Gastroesophageal sphincter (tissue), 4 donors: Measurements from ENCODE around the gene CDC42EP3. TPM values are rescaled to one million over a fixed set of nuclear protein-coding genes. Genes with fewer than 3 reads are reported as not detected.

Source experiments
- ATAC-seq: fragments of 150-250 bp; one replicate; pipeline ENCODE4 v1.9.1; 2016; ENCODE audit warnings: mild to moderate bottlenecking, moderate library complexity
- H3K27ac ChIP-seq, 4 donors: fragments of 200-600 bp; sonication (generic) in 3 of 4; 1 replicate in 3 of 4; 2 replicates in 1 of 4; pipeline ENCODE4 v1.5.1; 2016 to 2019
- H3K27me3 ChIP-seq: fragments of 200-600 bp; sonication (generic); one replicate; pipeline ENCODE4 v1.5.1; 2019
- H3K36me3 ChIP-seq, 2 donors: fragments of 200-600 bp; sonication (generic); one replicate each; pipeline ENCODE4 v1.5.1; 2019; ENCODE audit warnings: control low read depth in 1 of 2
- H3K4me1 ChIP-seq, 3 donors: fragments of 200-600 bp; sonication (generic); 1 replicate in 2 of 3; 2 replicates in 1 of 3; pipeline ENCODE4 v1.5.1; 2016 to 2019; ENCODE audit warnings: control low read depth in 2 of 3
- H3K4me3 ChIP-seq, 2 donors: fragments of 200-600 bp; sonication (generic); one replicate each; pipeline ENCODE4 v1.5.1; 2019; ENCODE audit warnings: mild to moderate bottlenecking in 1 of 2, moderate library complexity in 1 of 2
- H3K9me3 ChIP-seq, 3 donors: fragments of 200-600 bp; sonication (generic); one replicate each; pipeline ENCODE4 v1.5.1; 2017 to 2019; ENCODE audit warnings: control low read depth in 2 of 3
- EP300 ChIP-seq: sonication (generic); formaldehyde crosslinking; IDR thresholded peaks from one replicate; pipeline ENCODE4 v1.6.1; 2017; ENCODE audit warnings: antibody characterized with exemption, mild to moderate bottlenecking
- POLR2A ChIP-seq, 2 donors: fragments of 450-650 bp; IDR thresholded peaks; one replicate each; pipeline ENCODE4 v1.6.1; 2017; ENCODE audit warnings: antibody characterized with exemption in 2 of 2, mild to moderate bottlenecking in 2 of 2, moderate library complexity in 1 of 2
- POLR2AphosphoS5 ChIP-seq: sonication (generic); formaldehyde crosslinking; IDR thresholded peaks from one replicate; pipeline ENCODE4 v1.6.1; 2017; ENCODE audit warnings: antibody characterized with exemption
- WGBS, 2 donors: methylation state at CpG; one replicate each; pipeline ENCODE4 v1.1.5; 2018; ENCODE audit warnings: low coverage in 1 of 2; 5-methylcytosine and 5-hydroxymethylcytosine counted together
- total RNA-seq, 4 donors: library from RNA; depleted of rRNA; stranded (reverse); fragments of >200 nt; gene quantifications; one replicate each; pipeline ENCODE4 v1.1.0, GENCODE V29; 2016
- TF ChIP-seq, protein P1 (sequence below), 4 experiments: fragments of 200-600 bp in 2 of 4; fragments of 450-650 bp in 2 of 4; sonication (generic) in 1 of 4; IDR thresholded peaks; one replicate each; pipeline ENCODE4 v1.5.1; 2017 to 2019; ENCODE audit warnings: antibody characterized with exemption in 4 of 4, mild to moderate bottlenecking in 2 of 4, moderate library complexity in 2 of 4

The CDC42EP3 gene
- total RNA-seq, 4 donors from 2014 or later, result 39.4 to 198 (median 87.4) TPM

GRCh38 chr2:37619230-37619958 is 52.0 kb downstream of the CDC42EP3 start:
- Histone ChIP-seq H3K36me3 (no peaks in the 10 kb centered on the region), H3K4me1 (peaks cover 0 to 17% (median 5%) of the 10 kb centered on the region in 3 donors), H3K4me3 (no peak overlapping the region), H3K27me3 (no peaks in the 10 kb centered on the region), H3K27ac (no peak overlapping the region), H3K9me3 (no peaks in the 10 kb centered on the region)
- WGBS, 2 donors, result 58 to 79% methylated on average over 5 to 7 of the region's 7 CpGs
- ATAC-seq, result no peak
- TF ChIP-seq EP300, result no peak
- TF ChIP-seq, protein P1, sequence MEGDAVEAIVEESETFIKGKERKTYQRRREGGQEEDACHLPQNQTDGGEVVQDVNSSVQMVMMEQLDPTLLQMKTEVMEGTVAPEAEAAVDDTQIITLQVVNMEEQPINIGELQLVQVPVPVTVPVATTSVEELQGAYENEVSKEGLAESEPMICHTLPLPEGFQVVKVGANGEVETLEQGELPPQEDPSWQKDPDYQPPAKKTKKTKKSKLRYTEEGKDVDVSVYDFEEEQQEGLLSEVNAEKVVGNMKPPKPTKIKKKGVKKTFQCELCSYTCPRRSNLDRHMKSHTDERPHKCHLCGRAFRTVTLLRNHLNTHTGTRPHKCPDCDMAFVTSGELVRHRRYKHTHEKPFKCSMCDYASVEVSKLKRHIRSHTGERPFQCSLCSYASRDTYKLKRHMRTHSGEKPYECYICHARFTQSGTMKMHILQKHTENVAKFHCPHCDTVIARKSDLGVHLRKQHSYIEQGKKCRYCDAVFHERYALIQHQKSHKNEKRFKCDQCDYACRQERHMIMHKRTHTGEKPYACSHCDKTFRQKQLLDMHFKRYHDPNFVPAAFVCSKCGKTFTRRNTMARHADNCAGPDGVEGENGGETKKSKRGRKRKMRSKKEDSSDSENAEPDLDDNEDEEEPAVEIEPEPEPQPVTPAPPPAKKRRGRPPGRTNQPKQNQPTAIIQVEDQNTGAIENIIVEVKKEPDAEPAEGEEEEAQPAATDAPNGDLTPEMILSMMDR (IDR thresholded peaks at IDR 0.05), result no peak
- TF ChIP-seq POLR2AphosphoS5, result no peak
- no peak for TF ChIP-seq POLR2A (IDR thresholded peaks at IDR 0.05)

GRCh38 chr2:37618326-37618725 is 53.1 kb downstream of the CDC42EP3 start:
- ATAC-seq, result no peak
- WGBS, 2 donors, result 96 to 100% methylated on average over 2 to 3 of the region's 3 CpGs
- H3K27me3 ChIP-seq, result no peaks in the 10 kb centered on the region
- no peak overlapping the region for H3K27ac ChIP-seq
- no peak overlapping the region for H3K4me3 ChIP-seq
- no peaks in the 10 kb centered on the region for H3K9me3 ChIP-seq
- H3K4me1 ChIP-seq, result peaks cover 0 to 27% (median 13%) of the 10 kb centered on the region in 3 donors
- TF ChIP-seq POLR2AphosphoS5 (no peak), POLR2A (IDR thresholded peaks at IDR 0.05) (no peak), EP300 (no peak)
- TF ChIP-seq, protein P1 (IDR thresholded peaks at IDR 0.05), result no peak
- no peaks in the 10 kb centered on the region for H3K36me3 ChIP-seq

GRCh38 chr2:37617119-37617892 is 54.1 kb downstream of the CDC42EP3 start:
- WGBS, 2 donors, result 91 to 95% methylated on average over 13 to 14 of the region's 14 CpGs
- no peak overlapping the region for H3K4me3 ChIP-seq
- H3K4me1 ChIP-seq, result peaks cover 0 to 34% (median 13%) of the 10 kb centered on the region in 3 donors
- no peaks in the 10 kb centered on the region for H3K9me3 ChIP-seq
- no peak overlapping the region for H3K27ac ChIP-seq
- TF ChIP-seq POLR2A (IDR thresholded peaks at IDR 0.05) (no peak), EP300 (no peak), POLR2AphosphoS5 (no peak)
- TF ChIP-seq, protein P1 (IDR thresholded peaks at IDR 0.05), result no peak
- no peaks in the 10 kb centered on the region for H3K36me3 ChIP-seq
- no peak for ATAC-seq
- no peaks in the 10 kb centered on the region for H3K27me3 ChIP-seq

GRCh38 chr2:37616677-37617005 is 54.8 kb downstream of the CDC42EP3 start:
- no peak for ATAC-seq
- 57 to 85% methylated on average over 2 of the region's 2 CpGs for WGBS, 2 donors
- peak overlapping the region in 2 of 4 donors; percentile 2 to 27 for H3K27ac ChIP-seq
- H3K4me1 ChIP-seq, result peaks cover 5 to 40% (median 14%) of the 10 kb centered on the region in 3 donors
- no peaks in the 10 kb centered on the region for H3K36me3 ChIP-seq
- H3K27me3 ChIP-seq, result no peaks in the 10 kb centered on the region
- TF ChIP-seq EP300, result no peak
- no peak for TF ChIP-seq POLR2A (IDR thresholded peaks at IDR 0.05)
- TF ChIP-seq, protein P1 (IDR thresholded peaks at IDR 0.05), result no peak
- no peak for TF ChIP-seq POLR2AphosphoS5
- no peaks in the 10 kb centered on the region for H3K9me3 ChIP-seq
- no peak overlapping the region for H3K4me3 ChIP-seq
